Tongue (tissue), 2 donors: ENCODE results near the gene TULP4. TPM values are rescaled to one million over a fixed set of nuclear protein-coding genes. Genes with fewer than 3 reads are reported as not detected.
"Not testable (repeated sequence)": the region's sequence is repeated elsewhere in the genome, so short reads cannot be mapped to it uniquely, and the experiment has no call there.

Experiments
- DNase-seq: peaks from one replicate; pipeline ENCODE4 v3.0.0-alpha.2; 2015
- total RNA-seq: library from RNA; depleted of rRNA; stranded (reverse); fragments of >200 nt; gene quantifications from one replicate; pipeline ENCODE4 v1.2.3, GENCODE V29; 2014

The TULP4 gene
- total RNA-seq, 1 donor from 2014 or later = 475 TPM

DNA sequence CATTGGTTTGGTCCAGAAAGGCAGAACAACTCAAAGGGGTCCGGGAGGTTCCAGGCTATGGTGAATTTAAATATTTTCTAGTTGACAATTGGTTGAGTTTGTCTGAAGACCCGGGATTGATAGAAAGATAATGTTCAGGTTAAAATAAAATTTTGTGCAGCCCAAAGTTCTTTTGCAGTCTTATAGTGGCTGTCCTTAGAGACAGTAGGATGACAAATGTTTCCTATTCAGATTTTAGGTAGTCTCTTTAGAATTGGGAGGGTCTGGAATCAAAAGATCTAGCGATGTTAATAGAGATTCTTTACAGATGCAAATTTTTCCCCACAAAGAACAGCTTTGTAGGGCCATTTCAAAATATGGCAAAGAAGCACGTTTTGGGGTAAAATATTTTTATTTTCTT, 109.1 kb downstream of the TULP4 start:
- DNase-seq = no peak

DNA sequence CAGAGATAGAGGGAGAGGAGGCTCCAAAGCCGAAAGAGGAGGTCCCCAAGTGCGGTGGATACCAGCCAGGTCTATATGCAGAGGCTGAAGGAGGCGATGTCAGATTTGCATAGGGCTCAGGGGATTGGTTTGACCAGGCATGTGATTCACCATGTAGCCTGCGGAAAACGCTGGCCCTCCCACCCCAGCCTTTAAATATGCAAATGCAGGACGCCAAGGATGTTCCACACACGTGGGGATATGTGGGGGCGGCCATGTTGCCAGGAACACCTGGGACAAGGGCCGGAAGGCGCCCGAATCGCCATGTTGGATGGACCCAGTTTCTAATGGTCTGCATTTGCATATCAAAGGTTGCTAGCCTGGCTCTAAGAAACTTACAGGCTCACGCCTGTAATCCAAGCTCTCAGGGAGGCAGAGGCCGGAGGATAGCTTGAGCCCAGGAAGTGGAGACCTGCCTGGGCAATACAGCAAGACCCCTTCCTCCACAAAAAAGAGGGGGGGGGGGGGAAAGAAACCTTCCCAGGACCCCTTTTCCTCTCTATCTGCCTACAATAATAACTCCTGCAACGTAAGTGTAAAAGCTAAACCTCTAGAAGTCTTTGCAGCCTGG, 110.5 kb downstream of the TULP4 start:
- no peak for DNase-seq

DNA sequence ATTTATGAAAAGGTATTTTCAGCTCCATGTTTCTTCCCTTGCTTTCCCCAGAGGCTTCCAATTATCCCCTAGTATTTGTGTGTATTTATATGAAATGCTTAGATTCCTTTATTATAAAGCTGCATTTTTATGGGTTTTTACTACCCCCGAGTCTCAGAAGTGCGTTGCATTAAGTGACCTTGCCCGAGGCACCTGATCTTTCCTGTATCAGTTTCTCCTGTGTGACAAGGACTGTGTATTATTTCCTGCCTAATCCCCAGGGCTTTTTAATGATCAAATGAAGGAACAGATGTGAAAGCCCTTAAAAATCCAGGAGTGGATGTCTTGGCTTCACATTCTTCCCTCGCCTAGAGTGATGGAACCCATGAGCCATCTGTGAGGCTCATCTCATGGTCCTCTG, 118.8 kb downstream of the TULP4 start:
- DNase-seq = no peak

- DNase-seq = no peak
Observed at GRCh38 chr6:158431560-158431959, 119.3 kb downstream of the TULP4 start.

GRCh38 chr6:158437571-158437970, 125.3 kb downstream of the TULP4 start:
- DNase-seq = no peak

DNA sequence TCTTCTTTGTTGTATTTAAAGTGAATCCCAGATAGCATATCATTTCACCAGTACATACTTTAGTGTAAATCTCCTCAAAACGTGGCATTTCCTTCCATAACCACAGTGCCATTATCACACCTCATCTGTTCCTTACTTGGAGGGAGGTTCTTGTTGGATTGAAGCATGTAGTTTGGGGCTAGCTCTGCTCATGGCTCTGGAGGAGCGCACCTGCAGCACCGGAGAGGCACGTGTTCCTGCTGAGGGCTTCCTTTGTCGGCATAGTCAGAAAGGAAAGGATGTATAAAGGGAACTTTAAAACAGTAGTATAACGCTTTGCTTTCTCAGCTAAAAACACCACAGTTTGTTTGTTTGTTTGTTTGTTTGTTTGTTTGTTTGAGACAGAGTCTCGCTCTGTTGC, 126.0 kb downstream of the TULP4 start:
- no peak for DNase-seq

- no peak for DNase-seq
Observed at GRCh38 chr6:158439255-158439654, 127.0 kb downstream of the TULP4 start.

DNA sequence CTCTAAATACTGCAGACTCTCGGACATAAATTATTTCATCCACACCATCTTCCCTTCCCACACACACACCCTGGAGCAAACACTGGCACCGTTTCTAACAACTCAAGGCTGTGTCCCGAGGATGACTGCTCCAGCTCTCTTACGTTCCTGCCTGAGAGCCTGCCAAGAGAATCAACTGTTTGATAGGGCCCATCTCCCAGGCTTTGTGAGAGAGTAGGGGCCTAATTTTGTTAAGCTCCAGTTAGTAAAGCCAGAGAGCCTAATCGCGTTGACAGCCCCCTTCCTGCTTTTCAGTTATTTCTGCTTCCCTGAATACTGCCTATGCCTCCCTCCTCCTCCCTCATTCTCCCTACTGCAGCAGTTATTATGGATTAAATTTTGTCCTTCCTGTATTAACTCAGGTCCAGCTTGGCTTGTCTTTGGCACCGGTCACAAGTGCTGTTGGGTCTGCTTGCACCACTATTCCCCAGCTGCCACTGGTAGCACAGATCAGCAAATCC, 129.5 kb downstream of the TULP4 start:
- DNase-seq = peak; percentile 70

DNA sequence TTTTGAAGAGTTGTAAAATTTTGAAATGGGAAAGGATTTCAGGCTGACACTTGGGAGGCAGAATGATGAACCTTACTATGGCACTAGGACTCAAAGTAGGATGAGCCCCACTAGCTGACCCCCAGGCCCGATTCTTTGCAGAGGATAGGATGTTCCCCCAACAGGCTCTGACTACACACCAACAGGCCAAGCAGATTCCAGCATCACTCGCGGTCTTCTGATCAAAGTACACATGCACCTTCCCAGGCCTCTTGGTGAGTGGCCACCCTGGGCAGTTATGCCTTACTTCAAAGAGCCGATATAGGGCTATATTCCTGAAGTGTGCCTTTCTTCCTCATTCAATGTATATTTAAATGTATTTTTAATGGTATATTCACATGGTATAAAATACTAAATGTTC, 130.0 kb downstream of the TULP4 start:
- DNase-seq = no peak

DNA sequence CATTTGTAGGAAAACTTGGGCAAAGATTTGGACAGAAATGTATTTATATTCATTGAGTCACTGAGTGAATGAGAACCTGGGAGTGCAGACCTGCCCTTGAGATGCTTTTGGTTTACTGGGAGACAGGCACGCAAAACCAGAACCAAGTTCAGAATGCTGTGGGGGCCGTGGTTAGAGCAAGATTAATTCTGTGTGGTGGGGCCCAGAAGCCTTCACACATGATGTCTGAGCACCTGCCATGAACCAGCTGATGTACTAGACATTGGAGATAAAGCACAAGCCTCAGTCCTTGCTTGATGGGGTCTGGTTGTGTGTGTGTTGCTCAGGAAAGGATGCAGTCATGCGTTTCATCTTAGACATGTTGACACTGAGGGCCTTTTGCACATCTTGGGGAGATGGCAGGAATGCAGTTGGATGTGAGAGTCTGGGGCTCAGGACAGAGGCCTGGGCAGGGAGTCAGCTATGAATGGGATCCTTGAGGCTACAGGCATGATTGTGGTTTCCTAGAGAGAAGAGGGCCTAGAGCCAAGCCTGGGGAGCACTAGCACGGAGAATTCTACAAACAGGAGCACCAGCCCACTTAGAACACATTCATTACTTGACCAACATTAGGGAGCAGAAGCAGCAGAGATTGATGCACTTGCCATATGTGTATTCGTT, 133.3 kb downstream of the TULP4 start:
- no peak for DNase-seq

- DNase-seq = no peak
Observed at GRCh38 chr6:158448856-158449255, 136.6 kb downstream of the TULP4 start.

GRCh38 chr6:158452191-158452590, 139.9 kb downstream of the TULP4 start:
- no peak for DNase-seq

GRCh38 chr6:158457131-158457530, 144.9 kb downstream of the TULP4 start:
- DNase-seq = no peak

DNA sequence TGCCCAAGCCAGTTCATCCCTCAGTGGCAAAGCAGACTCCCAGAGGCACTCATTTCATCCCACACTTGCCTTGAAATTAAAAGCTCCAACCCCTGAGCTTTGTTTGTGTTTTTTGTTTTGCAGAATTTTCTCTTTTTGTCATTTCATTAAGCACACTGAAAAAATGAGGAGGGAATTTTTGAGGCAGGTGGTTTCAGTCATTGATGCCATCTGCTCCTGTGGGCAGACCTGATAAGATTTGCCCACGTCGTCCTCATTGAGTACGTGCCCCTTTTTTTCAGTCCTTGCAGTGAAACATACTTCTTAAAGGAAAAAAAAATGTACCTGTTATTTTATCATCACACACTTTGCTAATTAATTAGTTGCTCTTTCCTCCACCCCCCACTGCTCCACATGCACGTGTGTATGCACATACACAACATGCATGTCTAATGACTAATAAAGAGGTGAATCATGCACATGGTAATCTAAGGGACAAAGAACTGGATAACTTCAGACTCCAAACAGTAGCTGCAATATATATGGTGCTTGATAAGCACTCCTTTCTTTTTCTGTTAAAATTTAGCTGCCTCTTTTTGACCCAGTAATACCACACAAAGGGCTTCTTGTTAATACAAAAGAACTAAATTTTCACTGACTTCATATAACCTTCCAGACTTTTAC, 145.5 kb downstream of the TULP4 start:
- DNase-seq = no peak

DNA sequence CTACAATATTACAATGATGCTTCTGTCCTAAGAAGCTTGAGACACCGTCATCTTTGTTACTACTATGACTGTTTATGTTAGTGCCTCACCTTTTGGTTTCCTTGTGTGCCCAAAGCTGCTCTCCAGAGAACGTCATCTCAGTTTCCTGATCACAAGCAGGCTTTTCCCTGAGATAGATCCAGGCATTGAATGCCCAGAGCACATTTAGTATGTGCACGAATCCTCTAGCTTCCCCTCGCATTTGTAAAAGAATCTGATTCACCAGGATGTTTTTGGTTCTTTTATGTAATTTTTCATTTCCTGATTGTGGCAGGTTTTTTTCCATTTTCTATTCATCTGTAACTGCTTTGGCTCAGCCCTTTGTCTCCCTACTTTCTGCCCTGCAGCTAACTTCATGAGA, 147.5 kb downstream of the TULP4 start:
- DNase-seq = no peak

DNA sequence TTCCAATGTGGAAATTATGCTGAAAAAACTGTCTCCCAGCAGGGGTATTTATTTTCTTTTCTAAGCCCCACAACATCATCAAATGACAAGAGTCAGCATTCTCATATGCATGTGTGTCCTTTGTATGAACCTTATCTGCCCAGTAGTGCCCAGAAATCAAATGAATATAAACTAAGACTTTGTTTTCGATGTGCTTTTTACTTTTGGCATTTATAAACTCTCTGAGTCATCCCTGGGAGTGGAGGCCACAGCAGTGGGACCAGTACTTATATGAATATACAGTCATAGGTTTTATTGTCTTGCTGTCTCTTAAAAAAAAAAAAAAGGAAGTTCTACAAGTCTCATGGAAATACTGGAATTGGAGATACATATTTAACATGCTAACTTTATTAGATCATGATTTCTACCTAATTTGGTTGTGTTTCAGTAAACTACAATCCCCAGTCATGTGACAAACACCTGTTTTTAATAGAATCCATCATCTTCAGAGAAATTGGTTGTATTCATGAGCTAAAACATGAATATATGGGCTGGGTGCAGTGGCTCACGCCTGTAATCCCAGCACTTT, 148.4 kb downstream of the TULP4 start:
- DNase-seq = peak; percentile 21

- no peak for DNase-seq
Observed at GRCh38 chr6:158461954-158462353, 149.7 kb downstream of the TULP4 start.

DNA sequence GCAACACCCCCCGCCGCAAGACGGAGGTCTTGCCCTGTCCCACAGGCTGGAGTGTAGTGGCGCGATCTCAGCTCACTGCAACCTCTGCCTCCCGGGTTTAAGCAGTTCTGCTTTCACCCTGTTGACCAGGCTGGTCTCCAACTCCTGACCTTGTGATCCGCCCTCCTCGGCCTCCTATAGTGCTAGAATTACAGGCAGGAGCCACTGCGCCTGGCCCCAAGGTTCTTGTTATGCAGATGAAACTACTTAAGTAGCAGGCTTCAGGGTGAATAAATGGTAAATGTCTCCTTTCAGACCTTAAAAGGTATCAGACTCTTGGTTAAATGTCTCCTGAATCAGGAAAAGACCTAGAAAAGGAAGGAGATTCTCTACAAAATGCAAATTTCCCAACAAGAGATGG, 152.2 kb downstream of the TULP4 start:
- no peak for DNase-seq

DNA sequence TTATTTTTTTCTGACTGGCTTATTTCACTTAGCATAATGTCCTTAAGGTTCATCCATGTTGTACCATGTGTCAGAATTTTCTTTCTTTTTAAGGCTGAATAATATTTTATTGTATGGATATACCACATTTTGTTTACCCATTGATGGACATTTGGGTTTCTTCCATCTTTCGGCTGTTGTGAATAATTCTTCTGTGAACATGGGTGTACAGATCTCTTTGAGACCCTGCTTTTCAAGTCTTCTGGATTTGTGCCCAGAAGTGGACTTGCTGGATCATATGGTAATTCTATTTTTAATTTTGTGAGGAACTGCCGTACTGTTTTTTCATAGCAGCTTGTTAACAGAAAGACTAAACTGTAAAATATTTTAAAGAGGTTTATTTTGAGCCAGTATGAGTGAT, 153.0 kb downstream of the TULP4 start:
- no peak for DNase-seq

DNA sequence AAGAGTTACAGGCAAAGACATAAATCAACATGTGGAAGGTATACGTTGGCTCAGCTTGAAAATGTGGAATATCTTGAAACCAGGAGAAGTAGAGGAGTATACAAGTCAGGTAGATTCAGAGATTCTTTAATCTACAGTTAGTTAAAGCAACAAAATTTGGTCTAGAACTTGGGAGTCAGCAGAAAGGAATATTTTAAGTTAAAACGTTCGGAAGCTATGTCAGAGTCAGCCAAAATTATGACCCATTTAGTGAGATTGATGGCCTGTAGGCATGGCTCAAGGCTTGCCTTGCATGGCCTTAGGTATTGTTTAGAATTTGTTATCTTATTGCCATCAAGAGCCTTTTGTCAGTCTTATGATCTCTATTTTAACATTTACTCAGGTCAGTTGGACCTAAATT, 153.5 kb downstream of the TULP4 start:
- DNase-seq = no peak

DNA sequence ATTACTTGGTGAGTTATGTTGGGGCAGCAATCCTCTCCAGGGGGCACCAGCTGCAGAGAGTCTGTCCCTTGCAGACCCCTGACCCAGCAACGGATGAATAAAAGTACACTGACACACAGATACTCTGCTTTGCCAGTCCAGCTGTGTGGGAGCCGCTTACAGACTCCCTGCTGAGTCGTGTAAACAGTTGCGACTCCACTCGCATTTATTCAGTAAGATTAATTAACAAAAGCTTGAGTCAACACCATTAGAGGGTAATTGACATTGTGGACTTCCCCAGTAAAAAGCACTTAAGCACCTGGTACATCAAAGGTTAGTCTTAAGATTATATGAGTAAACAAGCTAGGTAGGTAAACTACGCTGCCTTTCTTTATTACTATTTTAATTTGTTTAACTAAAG, 155.7 kb downstream of the TULP4 start:
- DNase-seq = no peak

- no peak for DNase-seq
Observed at GRCh38 chr6:158468666-158469065, 156.4 kb downstream of the TULP4 start.

- DNase-seq = not testable (repeated sequence)
Observed at GRCh38 chr6:158470023-158470422, 157.8 kb downstream of the TULP4 start.
